HG03378 (cell line): ENCODE measurements around the gene VKORC1.

Experiments used
- ATAC-seq: cut with Tn5 transposase; IDR thresholded peaks from one replicate; pipeline ENCODE4 v1.9.1; 2021; ENCODE audit warnings: mild to moderate bottlenecking, moderate library complexity; ENCODE audit not compliant: unreplicated experiment

Gene VKORC1

GRCh38 chr16:31130899-31131298 lies 36.3 kb upstream of the VKORC1 start:
- ATAC-seq = no peak

GRCh38 chr16:31130336-31130891 lies 35.8 kb upstream of the VKORC1 start:
- ATAC-seq = no peak

- ATAC-seq = no peak
Measured at GRCh38 chr16:31129568-31130335, 35.2 kb upstream of the VKORC1 start.

DNA sequence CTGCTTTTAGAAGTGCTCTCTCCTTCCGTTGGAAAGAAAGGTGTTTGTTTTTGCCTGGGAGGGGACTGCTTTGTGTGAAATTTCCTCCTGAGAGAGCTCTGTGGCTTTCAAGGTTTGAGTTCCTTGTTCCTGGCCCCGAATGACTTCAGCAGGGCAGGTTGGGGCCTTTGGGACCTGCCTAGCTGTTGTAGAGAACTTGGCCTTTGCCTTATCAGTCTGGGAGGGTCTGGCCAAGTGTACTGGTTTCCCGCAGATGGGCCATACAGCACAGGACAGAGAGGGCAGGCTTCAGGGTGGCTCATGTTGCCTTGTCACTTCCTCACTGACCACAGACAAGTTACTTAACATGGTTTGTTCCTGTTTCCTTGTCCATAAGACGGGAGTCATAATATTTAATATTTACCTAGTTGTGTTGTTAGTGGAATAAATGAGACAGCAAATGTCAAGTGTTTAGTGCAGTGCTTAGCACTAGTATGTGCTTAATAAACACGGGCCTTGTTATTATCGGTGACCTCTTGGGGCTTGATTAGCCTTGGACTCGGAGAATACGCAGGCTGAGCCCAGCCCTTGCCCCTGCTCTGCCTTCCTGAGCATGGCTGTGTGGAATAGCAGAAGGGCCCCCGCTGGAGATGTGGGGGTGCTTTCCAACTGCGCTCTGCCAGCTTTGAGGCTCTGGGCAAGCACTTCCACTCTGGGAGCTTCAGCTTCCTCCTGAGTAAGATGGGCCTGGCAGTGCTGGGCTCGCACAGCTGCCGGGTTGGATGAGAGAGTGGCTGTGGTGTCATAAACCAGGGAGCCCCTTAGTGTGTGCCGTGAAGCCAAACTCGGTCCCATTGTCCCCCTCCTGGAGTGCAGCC lies 34.3 kb upstream of the VKORC1 start:
- ATAC-seq = no peak

DNA sequence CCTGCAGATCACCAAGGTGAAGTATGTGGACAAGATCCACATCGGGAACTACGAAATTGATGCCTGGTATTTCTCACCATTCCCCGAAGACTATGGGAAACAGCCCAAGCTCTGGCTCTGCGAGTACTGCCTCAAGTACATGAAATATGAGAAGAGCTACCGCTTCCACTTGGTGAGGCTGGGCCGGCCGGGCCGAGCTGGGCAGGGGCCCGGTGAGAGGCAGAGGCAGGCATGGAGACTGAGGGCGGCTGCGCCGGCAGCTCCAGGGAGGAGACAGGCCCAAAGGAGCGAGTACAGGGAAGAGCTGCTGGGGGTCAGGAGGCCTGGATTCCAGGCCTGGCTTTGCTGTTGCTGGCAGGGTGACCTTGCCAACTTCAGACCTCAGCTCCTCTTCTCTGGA lies 32.6 kb upstream of the VKORC1 start:
- no peak for ATAC-seq

DNA sequence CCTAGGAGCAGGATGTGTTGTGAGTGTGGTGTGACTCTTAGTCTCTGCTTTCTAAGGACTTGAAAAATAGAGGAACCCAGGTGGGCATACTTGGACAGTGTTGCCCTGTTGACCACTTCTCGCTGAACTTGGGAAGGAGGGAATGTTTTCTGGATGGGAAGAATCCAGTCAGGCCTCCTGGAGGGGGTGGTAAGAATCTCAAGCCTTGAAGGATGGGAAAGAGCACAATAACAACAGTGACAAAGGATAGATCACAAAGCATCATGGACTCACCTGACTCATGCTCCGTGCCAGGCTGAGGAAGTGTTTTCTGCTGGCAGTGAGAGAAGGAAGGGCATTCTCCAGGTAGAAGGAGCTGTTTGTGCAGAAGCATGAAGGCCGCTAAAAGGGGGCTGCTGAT lies 31.2 kb upstream of the VKORC1 start:
- no peak for ATAC-seq

- ATAC-seq = no peak
Measured at GRCh38 chr16:31120129-31120528, 25.5 kb upstream of the VKORC1 start.

DNA sequence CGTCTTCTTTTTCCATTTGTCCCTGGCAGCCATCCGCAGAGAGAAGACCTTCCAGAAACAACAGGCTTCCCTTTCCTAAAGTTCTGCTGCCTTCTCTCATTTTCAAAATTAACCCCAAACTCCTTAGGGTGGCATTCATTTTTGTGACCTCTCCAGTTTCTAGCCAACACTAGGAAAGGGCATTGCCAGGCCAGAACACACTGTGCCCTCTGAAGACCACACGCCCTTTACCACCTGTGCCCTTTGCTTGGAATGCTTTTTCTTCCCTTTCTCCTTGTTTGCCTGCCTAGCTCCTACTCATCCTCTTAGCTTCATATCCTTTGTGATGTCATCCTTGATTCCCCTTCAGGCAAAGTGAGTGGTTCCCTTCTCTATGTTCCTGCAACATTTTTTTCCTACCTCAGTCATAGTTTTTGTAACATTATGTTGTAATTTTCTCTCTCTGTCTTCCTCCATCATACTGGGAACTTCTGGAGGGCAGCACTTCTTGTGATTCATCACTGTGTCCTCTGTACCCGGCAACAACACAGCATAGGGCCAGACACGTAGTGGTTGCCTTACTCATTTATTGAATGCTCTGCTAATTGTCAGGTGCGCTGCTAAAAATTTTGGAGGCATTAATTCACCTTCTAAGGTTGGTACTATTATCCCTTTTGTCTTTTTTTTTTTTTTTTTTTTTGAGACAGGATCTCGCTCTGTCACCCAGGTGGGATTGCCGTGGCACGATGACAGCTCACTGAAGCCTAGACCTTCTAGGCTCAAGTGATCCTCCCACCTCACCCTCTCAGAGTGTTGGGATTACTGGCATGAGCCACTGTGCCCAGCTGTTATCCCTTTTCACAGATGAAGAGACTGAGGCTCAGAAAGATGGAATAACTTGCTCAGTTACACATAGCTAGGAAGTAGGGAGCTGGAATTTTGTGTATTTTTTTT lies 23.9 kb upstream of the VKORC1 start:
- no peak for ATAC-seq

- peak; percentile 73 for ATAC-seq
Measured at GRCh38 chr16:31117384-31118222, 23.0 kb upstream of the VKORC1 start, which contains the start of gene KAT8. Gene KAT8 (plus strand): TSS chr16:31117664. CDS start chr16:31117682, 18 bp downstream.

DNA sequence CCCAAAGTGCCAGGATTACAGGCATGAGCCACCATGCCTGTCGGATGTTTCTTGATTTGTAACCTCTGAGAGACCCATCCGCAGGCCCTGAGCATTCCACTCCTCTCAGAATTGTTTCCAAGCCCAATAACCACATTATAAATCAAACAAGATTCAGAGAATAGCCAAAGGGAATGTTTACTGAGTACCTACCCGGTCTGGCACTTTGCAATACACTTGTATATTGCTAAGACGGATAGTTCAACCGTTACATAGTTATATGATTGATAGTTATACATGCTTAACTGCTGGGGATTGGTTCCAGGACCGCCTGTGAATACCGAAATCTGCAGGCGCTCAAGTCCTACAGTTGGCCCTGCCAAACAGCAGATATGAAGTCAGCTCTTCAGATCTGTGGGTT lies 19.9 kb upstream of the VKORC1 start:
- ATAC-seq = no peak

DNA sequence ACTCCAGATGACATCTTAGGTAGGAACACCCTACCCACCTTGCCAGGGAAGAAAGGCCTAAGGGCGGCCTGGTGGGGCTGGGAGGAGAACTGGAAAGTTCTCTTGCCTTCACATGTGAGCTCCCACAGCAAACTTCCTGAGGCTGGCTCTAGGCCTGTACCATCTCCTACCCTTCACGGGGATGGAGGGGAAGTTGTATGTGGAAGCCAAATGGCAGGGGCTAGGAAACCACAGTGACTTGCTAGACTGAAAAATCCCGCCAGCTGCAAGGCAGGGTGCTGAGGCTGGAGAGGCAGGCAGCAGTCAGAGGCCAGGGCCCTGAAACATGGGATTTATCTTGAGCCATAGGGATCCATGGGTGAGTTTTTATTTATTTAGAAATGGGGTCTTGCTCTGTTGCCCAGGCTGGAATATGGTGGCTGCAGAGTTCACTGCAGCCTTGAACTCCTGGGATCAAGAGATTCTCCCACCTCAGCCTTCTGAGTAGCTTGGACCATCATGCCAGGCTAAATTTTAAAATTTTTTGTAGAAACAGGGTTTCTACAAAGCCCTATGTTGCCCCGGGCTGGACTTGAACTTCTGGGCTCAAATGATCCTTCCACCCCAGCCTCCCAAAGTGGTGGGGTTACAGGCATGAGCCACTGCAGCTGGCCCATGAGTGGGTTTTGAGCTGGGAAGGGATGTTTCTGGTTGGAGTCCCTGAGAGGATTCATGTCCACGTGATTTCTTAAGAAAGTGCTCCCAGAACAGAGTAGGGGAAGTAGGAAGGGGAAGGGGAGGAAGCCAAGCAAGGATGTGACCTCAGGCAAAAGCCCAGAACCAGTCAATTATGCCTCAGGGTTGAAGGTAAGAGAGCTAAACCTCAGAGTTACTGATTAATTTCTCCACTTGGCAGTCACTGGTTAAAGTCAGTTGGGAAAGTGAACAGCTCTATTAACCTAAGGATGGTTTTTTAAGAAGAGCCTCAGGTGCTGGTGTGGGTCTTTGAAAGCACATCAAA lies 18.8 kb upstream of the VKORC1 start:
- no peak for ATAC-seq

DNA sequence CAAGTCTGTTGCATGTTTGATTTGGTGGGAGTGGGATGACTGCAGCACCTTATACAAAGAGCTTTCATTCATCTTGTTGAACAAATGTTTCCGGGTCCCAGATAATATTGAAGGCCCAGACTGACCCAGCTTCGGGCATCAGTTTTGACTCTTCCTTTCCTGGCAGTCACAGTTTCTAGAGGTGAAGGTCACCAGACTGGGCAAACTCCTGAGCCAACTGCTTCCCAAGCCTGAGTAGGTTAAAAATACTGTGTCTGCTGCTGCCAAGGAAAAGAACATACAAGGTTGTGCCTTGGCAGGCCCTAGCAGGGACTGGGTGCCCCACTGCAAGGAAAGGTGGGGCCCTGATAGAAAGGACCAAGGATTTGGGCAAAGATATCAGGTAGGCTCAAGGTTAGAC lies 18.1 kb upstream of the VKORC1 start:
- no peak for ATAC-seq

- ATAC-seq = no peak
Measured at GRCh38 chr16:31111881-31112466, 17.4 kb upstream of the VKORC1 start.

DNA sequence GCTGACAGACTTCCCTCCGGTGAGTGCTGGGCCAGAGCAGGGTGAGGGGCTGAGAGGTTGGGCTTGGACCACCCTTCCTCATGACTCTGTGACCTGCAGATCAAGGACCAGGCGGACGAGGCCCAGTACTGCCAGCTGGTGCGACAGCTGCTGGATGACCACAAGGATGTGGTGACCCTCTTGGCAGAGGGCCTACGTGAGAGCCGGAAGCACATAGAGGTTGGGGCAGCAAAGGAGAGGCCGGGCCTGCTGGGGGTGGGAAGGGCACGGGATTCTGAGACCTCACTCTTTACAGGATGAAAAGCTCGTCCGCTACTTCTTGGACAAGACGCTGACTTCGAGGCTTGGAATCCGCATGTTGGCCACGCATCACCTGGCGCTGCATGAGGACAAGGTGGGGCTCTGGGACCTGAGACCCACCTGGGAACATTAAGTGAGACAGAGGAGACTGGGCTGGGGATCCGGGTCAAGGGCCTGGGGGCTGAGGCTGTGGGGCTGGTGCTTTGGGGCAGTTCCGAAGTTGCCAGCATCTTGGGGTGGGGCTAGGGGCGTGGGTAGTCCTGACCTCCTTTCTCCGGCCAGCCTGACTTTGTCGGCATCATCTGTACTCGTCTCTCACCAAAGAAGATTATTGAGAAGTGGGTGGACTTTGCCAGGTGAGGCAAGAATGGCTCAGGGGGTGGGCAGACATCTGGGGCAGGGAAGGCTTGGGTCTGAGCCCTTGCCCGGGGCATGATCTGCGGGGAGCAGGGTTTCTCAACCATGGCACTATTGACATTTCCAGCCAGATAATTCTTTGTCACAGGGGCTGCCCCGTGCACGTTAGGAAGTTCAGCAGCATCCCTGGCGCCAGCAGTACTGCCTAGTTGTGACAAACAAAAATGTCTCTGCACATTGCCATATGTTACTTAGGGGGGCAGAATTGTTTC lies 15.8 kb upstream of the VKORC1 start:
- no peak for ATAC-seq

DNA sequence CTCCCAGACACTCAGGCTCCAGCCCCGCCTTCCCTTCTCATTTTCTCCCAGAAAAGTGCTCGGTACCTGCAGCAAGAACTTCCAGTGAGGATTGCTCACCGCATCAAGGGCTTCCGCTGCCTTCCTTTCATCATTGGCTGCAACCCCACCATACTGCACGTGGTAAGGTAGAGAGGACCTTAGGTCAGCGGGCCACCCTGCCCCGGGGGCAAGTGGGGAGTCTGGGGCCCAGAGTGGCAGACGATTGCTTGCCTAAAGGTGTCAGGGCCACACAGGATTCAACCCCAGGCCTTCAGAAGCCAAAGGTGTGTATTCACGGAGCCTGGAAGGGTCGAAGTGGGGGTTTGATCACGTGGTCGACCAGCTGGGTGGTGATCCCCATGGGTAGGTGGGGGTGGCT lies 15.0 kb upstream of the VKORC1 start:
- ATAC-seq = no peak

GRCh38 chr16:31108794-31109558 lies 14.4 kb upstream of the VKORC1 start:
- no peak for ATAC-seq
